Measurements from ENCODE around the gene SULT1A3. TPM values are rescaled to one million over a fixed set of nuclear protein-coding genes. Genes with fewer than 3 reads are reported as not detected.
A peak's percentile ranks its signal among the peaks of the same experiment; 100 is the strongest.

SULT1A3 gene
- total RNA-seq, 2 experiments from 2014 or later, result 28.9 to 32.8 TPM

DNA sequence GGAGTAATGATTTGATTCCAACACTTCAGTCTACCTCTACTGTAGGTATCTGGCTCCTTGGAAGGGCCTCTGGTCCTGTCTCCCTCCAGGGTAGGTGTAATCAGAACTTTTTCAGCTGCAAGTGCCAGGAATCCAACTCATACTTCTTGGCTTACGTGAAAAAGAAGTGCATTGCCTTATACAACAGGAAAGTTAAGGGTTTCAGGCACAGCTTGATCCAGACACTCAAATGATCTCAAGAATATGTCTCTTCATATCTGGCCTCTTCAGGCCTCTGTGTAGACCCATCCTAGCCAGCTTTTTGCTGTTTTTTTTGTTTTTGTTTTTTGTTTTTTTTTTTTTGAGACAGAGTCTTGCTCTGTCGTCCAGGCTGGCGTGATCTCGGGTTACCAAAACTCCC, 19.9 kb upstream of the SULT1A3 start:
- Mint-ChIP-seq H3K9me3 (ENCODE audit: insufficient read depth) (no peaks in the 10 kb centered on the region), H3K27ac (no peak overlapping the region), H3K27me3 (ENCODE audit: low read depth) (no peaks in the 10 kb centered on the region), H3K36me3 (ENCODE audit: low read depth) (peaks cover 6% of the 10 kb centered on the region), H3K4me3 (no peak overlapping the region), H3K4me1 (ENCODE audit: low read depth) (peaks cover 15% of the 10 kb centered on the region)
- DNase-seq (no peak), ATAC-seq (no peak)
- CTCF ChIA-PET, result interaction anchor here (1.2 to 2.2 kb wide), 3 partner anchors 36 to 88 kb away, joined by 5 to 13 read pairs (median 5); partner anchors contain the start of gene TBX6
- POLR2A ChIA-PET, result no interaction called here

- Mint-ChIP-seq H3K4me1 (ENCODE audit: low read depth) (peaks cover 15% of the 10 kb centered on the region), H3K36me3 (ENCODE audit: low read depth) (peaks cover 13% of the 10 kb centered on the region), H3K27ac (no peak overlapping the region), H3K27me3 (ENCODE audit: low read depth) (no peaks in the 10 kb centered on the region), H3K9me3 (ENCODE audit: insufficient read depth) (no peaks in the 10 kb centered on the region), H3K4me3 (no peak overlapping the region)
- CTCF ChIA-PET, result interaction anchor here (0.6 to 2.2 kb wide), 4 partner anchors 37 to 88 kb away, joined by 4 to 13 read pairs (median 5); partner anchors contain the start of gene TBX6
- no peak for ATAC-seq
- POLR2A ChIA-PET, result interaction anchor here (0.9 kb wide), 1 partner anchor 89 kb away, joined by 5 read pairs; no protein-coding TSS in a partner anchor
- DNase-seq, result no peak
Observed at GRCh38 chr16:30179931-30180330, 19.1 kb upstream of the SULT1A3 start.

- Mint-ChIP-seq H3K4me1 (ENCODE audit: low read depth) (peaks cover 15% of the 10 kb centered on the region), H3K9me3 (ENCODE audit: insufficient read depth) (no peaks in the 10 kb centered on the region), H3K4me3 (no peak overlapping the region), H3K27me3 (ENCODE audit: low read depth) (no peaks in the 10 kb centered on the region), H3K27ac (peak overlapping the region; percentile 48), H3K36me3 (ENCODE audit: low read depth) (peaks cover 21% of the 10 kb centered on the region)
- DNase-seq, result no peak
- no peak for ATAC-seq
- ChIA-PET POLR2A (no interaction called here), CTCF (interaction anchor here (1.5 to 2.2 kb wide), 2 partner anchors 38 to 89 kb away, joined by 5 to 13 read pairs; partner anchors contain the start of gene TBX6)
Observed at GRCh38 chr16:30180741-30181140, 18.3 kb upstream of the SULT1A3 start.

GRCh38 chr16:30183233-30184095, 15.6 kb upstream of the SULT1A3 start, which contains the start of gene CORO1A:
Gene CORO1A (plus strand): TSS chr16:30183602. CDS start chr16:30185210, 1,608 bp downstream.
- Mint-ChIP-seq H3K9me3 (ENCODE audit: insufficient read depth) (no peaks in the 10 kb centered on the region), H3K27ac (peak within 1 kb of the TSS; percentile 99), H3K36me3 (ENCODE audit: low read depth) (peaks cover 47% of the 10 kb centered on the region), H3K4me3 (peak within 1 kb of the TSS; percentile 98), H3K27me3 (ENCODE audit: low read depth) (no peaks in the 10 kb centered on the region), H3K4me1 (ENCODE audit: low read depth) (peaks cover 30% of the 10 kb centered on the region)
- ChIA-PET POLR2A (interaction anchor here (0.6 to 5.0 kb wide), 27 partner anchors 8 to 551 kb away, joined by 3 to 102 read pairs (median 5); partner anchors contain the start of genes ALDOA, GDPD3, MAPK3 and SEPTIN1), CTCF (interaction anchor here (1.0 to 5.2 kb wide), 7 partner anchors 11 to 130 kb away, joined by 3 to 54 read pairs (median 4); partner anchors contain the start of gene TBX6)
- peak; percentile 51 for ATAC-seq
- DNase-seq, result peak; percentile 92

DNA sequence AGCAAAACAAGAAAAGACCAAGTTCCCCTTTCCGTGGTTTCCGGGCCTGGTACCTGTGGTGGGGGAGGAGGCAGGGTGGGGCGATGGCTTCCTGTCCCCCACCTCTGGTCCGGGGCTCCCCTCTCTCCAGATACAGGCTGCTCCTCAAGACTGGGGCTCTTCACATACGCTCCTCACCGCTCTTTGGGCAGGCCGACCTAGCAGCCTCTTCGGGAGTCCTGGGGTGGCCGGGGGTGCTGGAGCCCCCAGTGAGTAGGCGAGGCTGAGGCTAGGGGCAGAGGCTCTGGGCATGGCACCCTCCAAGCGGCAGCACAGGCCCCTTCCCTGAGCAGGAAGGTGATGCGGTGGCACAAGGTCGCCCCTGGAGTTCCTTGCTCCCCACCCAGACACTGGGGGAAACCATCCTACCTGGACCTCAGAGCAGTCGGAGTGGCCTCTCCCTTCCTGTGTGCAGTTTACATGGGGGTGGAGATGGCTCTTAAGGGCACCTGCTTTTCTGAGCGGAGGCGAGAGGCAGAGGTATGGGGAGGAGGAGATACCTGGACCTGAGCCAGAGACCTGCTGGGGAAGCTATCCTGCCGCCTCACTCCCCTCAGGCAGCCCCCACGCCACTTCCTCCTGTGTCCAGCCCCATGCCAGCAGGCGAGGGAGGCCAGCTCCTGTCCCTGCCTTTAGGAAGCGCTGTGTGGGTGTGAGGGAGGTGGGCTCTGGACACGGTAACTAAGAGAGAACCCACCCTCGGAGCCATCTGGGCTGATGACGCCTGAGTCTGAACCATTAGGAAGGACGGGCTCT, 14.8 kb upstream of the SULT1A3 start:
- ChIA-PET CTCF (interaction anchor here (1.0 to 5.2 kb wide), 4 partner anchors 41 to 225 kb away, joined by 3 to 54 read pairs (median 6); partner anchors contain the start of gene TBX6), POLR2A (interaction anchor here (0.6 to 5.0 kb wide), 20 partner anchors 9 to 440 kb away, joined by 3 to 102 read pairs (median 8); partner anchors contain the start of genes ALDOA, GDPD3, MAPK3 and PPP4C)
- ATAC-seq (peak; percentile 17), DNase-seq (peak; percentile 94)
- Mint-ChIP-seq H3K4me1 (ENCODE audit: low read depth) (peaks cover 30% of the 10 kb centered on the region), H3K36me3 (ENCODE audit: low read depth) (peaks cover 47% of the 10 kb centered on the region), H3K4me3 (peak overlapping the region; percentile 98), H3K27me3 (ENCODE audit: low read depth) (no peaks in the 10 kb centered on the region), H3K9me3 (ENCODE audit: insufficient read depth) (no peaks in the 10 kb centered on the region), H3K27ac (peak overlapping the region; percentile 99)

DNA sequence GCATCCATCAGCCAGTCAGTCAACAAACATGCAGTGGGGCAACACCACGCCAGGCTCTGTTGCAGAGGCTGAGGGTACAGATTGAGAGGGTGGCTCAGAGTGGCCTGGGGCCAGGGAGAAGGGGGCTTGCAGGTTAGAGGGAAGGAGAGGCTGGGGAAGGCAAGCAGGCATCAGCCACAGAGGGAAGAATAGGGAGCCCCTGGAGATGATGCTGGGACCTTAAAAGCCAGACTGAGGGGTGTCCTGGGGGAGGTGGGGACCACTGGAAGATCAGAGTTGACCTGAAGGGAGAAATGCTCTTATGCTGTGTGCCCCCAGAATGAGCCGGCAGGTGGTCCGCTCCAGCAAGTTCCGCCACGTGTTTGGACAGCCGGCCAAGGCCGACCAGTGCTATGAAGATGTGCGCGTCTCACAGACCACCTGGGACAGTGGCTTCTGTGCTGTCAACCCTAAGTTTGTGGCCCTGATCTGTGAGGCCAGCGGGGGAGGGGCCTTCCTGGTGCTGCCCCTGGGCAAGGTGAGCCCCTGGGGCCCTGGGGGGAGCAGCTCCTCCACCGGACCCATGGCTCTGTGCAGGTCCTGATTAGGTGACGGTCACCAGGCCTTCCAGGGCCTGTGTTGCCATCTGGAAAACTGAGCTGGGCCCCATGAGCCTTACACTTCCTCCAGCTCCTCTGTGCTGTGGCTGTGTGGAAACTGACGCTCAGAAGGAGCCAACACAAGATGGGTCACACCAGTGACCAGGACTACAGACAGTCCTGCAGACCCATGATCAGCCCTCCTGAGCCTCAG, 14.0 kb upstream of the SULT1A3 start:
- no peaks in the 10 kb centered on the region for H3K27me3 Mint-ChIP-seq (ENCODE audit: low read depth)
- no peaks in the 10 kb centered on the region for H3K9me3 Mint-ChIP-seq (ENCODE audit: insufficient read depth)
- DNase-seq (peak; percentile 65), ATAC-seq (peak; percentile 23)
- peaks cover 30% of the 10 kb centered on the region for H3K4me1 Mint-ChIP-seq (ENCODE audit: low read depth)
- H3K36me3 Mint-ChIP-seq (ENCODE audit: low read depth), result peaks cover 47% of the 10 kb centered on the region
- H3K27ac Mint-ChIP-seq, result peak overlapping the region; percentile 99
- ChIA-PET POLR2A (interaction anchor here (0.7 to 5.0 kb wide), 19 partner anchors 9 to 368 kb away, joined by 3 to 102 read pairs (median 6); partner anchors contain the start of genes ALDOA, CD2BP2, GDPD3 and MAPK3), CTCF (interaction anchor here (0.7 to 5.2 kb wide), 10 partner anchors 42 to 473 kb away, joined by 3 to 54 read pairs (median 4); partner anchors contain the start of genes ALDOA, FBRS, PPP4C and TBC1D10B)
- peak overlapping the region; percentile 98 for H3K4me3 Mint-ChIP-seq

- peaks cover 28% of the 10 kb centered on the region for H3K4me1 Mint-ChIP-seq (ENCODE audit: low read depth)
- H3K36me3 Mint-ChIP-seq (ENCODE audit: low read depth), result peaks cover 47% of the 10 kb centered on the region
- ChIA-PET POLR2A (interaction anchor here (0.6 to 5.0 kb wide), 21 partner anchors 14 to 224 kb away, joined by 3 to 102 read pairs (median 6); partner anchors contain the start of genes ALDOA, CD2BP2, GDPD3 and MAPK3), CTCF (interaction anchor here (0.7 to 5.2 kb wide), 11 partner anchors 8 to 473 kb away, joined by 3 to 54 read pairs (median 3); partner anchors contain the start of genes ALDOA, FBRS, PPP4C and TBC1D10B)
- H3K4me3 Mint-ChIP-seq, result peak overlapping the region; percentile 98
- H3K27me3 Mint-ChIP-seq (ENCODE audit: low read depth), result no peaks in the 10 kb centered on the region
- peak overlapping the region; percentile 99 for H3K27ac Mint-ChIP-seq
- DNase-seq (peak; percentile 96), ATAC-seq (peak; percentile 47)
- H3K9me3 Mint-ChIP-seq (ENCODE audit: insufficient read depth), result no peaks in the 10 kb centered on the region
Observed at GRCh38 chr16:30185683-30186421, 13.2 kb upstream of the SULT1A3 start.

DNA sequence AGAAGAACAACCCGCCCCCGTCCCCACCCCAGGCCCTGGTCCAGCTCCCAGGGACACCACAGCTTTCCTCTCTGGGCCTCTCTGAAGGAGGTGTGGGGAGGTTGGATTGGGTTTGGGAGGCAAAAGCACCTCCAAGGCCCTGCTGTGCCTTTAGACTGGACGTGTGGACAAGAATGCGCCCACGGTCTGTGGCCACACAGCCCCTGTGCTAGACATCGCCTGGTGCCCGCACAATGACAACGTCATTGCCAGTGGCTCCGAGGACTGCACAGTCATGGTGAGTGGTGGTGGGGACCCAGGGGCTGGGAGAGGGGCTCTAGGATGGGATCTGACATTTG, 12.6 kb upstream of the SULT1A3 start:
- Mint-ChIP-seq H3K4me3 (peak overlapping the region; percentile 98), H3K4me1 (ENCODE audit: low read depth) (peaks cover 26% of the 10 kb centered on the region), H3K9me3 (ENCODE audit: insufficient read depth) (no peaks in the 10 kb centered on the region), H3K36me3 (ENCODE audit: low read depth) (peaks cover 47% of the 10 kb centered on the region), H3K27me3 (ENCODE audit: low read depth) (no peaks in the 10 kb centered on the region), H3K27ac (peak overlapping the region; percentile 99)
- POLR2A ChIA-PET, result interaction anchor here (0.6 to 5.0 kb wide), 18 partner anchors 14 to 223 kb away, joined by 3 to 102 read pairs (median 6); partner anchors contain the start of genes ALDOA, CD2BP2, GDPD3 and MAPK3
- ATAC-seq, result no peak
- CTCF ChIA-PET, result interaction anchor here (0.8 to 5.2 kb wide), 9 partner anchors 9 to 184 kb away, joined by 3 to 54 read pairs (median 3); partner anchors contain the start of genes ALDOA, PPP4C, TBC1D10B and TBX6
- no peak for DNase-seq

GRCh38 chr16:30186782-30187555, 12.1 kb upstream of the SULT1A3 start:
- ATAC-seq, result peak; percentile 17
- Mint-ChIP-seq H3K4me1 (ENCODE audit: low read depth) (peaks cover 23% of the 10 kb centered on the region), H3K27me3 (ENCODE audit: low read depth) (no peaks in the 10 kb centered on the region), H3K27ac (peak overlapping the region; percentile 99), H3K9me3 (ENCODE audit: insufficient read depth) (no peaks in the 10 kb centered on the region), H3K4me3 (peak overlapping the region; percentile 98), H3K36me3 (ENCODE audit: low read depth) (peaks cover 47% of the 10 kb centered on the region)
- CTCF ChIA-PET, result interaction anchor here (0.8 to 5.2 kb wide), 6 partner anchors 9 to 122 kb away, joined by 3 to 54 read pairs (median 6); partner anchors contain the start of genes ALDOA and TBX6
- DNase-seq, result peak; percentile 94
- POLR2A ChIA-PET, result interaction anchor here (0.6 to 5.0 kb wide), 8 partner anchors 47 to 196 kb away, joined by 3 to 102 read pairs (median 10); partner anchors contain the start of genes ALDOA, GDPD3, PPP4C and SEPTIN1
